ENCODE measurements around the gene PTRHD1.

Gene PTRHD1

GRCh38 chr2:24749069-24749691 is 44.0 kb downstream of the PTRHD1 start:
- peak; percentile 18 for DNase-seq

- no peak for DNase-seq
Observed at GRCh38 chr2:24747299-24747698, 45.9 kb downstream of the PTRHD1 start.

GRCh38 chr2:24745825-24746224 is 47.4 kb downstream of the PTRHD1 start:
- DNase-seq: no peak

- DNase-seq: no peak
Observed at GRCh38 chr2:24744356-24744755, 48.8 kb downstream of the PTRHD1 start.

- DNase-seq: no peak
Observed at GRCh38 chr2:24743924-24744323, 49.3 kb downstream of the PTRHD1 start.

GRCh38 chr2:24742730-24743129 is 50.5 kb downstream of the PTRHD1 start:
- no peak for DNase-seq

- DNase-seq: no peak
Observed at GRCh38 chr2:24740142-24740541, 53.0 kb downstream of the PTRHD1 start.

All from 8988T (cell line).